HG03354 (cell line): ENCODE measurements around the gene MRPL32.
"Not testable (repeated sequence)": the region's sequence is repeated elsewhere in the genome, so short reads cannot be mapped to it uniquely, and the experiment has no call there.

Experiments
- ATAC-seq: cut with Tn5 transposase; IDR thresholded peaks from one replicate; pipeline ENCODE4 v1.9.1; 2021; ENCODE audit warnings: mild to moderate bottlenecking; ENCODE audit not compliant: unreplicated experiment, poor library complexity, severe bottlenecking

The MRPL32 gene

DNA sequence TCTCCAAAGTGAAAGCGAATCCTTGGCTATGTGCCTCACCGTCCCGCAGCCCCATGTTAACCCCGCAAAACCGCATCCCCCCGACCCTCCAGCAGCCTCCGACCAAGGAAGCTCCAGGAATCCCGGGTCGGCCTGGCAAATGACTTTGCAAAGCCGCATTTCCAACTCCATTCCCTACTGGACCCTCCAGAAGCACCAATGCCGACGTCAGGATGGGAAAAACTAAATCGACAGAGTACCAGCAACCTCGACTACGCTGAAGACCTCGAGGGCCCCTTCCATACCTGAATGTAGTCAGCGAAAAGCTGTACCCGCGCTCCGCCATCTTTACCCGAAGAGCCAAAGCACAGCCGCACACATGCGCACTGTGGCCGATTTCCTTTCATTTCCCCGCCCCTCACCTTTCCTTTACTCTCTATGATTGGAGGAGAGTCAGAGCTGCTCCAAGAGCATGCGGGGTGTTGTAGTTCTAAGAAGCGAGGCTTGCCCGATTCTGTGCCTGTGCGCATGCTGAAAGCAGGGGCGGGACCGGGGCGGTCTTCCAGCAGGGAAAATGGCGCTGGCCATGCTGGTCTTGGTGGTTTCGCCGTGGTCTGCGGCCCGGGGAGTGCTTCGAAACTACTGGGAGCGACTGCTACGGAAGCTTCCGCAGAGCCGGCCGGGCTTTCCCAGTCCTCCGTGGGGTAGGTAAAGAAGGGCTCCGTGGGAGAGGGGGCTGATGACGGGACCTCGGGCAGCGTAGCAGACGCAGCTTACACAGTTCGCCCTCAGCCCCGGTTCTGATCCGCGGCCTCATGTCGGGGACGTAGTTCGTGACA lies at the start of gene MRPL32, which contains the start of gene PSMA2:
TSS of gene MRPL32 (plus strand) at position 543 of the 818 bp plus-strand sequence. CDS start at position 554, 11 bp downstream.
TSS of gene PSMA2 (minus strand) at position 341 of the 818 bp plus-strand sequence. CDS start at position 325, 16 bp downstream.
- ATAC-seq, result peak; percentile 99

DNA sequence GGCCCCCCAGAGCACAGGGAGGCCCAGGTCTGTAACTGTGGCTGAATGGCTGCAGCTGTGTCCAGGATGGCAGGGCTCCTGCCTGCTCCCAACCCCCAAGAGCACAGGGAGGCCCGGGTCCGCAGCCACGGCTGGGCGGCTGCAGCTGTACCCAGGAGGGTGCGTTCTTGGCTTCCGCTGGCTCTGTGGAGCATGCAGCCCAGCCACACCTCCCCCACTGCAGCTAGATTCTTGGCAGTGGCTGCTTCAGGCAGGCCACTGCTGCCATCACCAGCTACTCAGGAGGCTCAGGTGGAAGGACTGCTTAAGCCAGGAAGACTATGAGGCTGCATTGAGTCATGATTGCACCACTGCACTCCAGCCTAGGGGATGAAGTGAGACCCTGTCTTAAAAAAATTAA lies 48.2 kb upstream of the MRPL32 start:
- ATAC-seq, result peak; percentile 62

- not testable (repeated sequence) for ATAC-seq
Measured at GRCh38 chr7:42885183-42885582, 47.0 kb upstream of the MRPL32 start.

GRCh38 chr7:42886129-42886528 lies 46.0 kb upstream of the MRPL32 start:
- ATAC-seq, result no peak

- ATAC-seq, result no peak
Measured at GRCh38 chr7:42886893-42887505, 45.2 kb upstream of the MRPL32 start.

GRCh38 chr7:42893346-42894240 lies 38.6 kb upstream of the MRPL32 start:
- ATAC-seq, result no peak

- ATAC-seq, result no peak
Measured at GRCh38 chr7:42900842-42901241, 31.3 kb upstream of the MRPL32 start.

GRCh38 chr7:42902331-42902730 lies 29.8 kb upstream of the MRPL32 start:
- ATAC-seq, result no peak

DNA sequence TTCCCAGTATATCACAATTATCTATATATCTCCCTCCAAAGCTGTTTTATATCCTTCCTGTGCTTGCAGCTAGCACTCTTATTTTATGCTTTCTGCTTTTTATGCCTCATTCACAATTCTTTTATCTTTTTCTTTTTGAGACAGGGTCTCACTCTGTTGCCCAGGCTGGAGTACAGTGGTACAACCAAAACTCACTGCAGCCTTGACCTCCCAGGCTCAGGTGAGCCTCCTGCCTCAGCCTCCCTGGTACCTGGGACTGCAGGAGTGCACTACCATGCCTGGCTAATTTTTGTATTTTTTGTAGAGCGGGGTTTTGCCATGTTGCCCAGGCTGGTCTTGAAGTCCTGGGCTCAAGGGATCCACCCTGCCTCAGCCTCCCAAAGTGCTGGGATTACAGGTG lies 26.0 kb upstream of the MRPL32 start:
- no peak for ATAC-seq

- ATAC-seq, result no peak
Measured at GRCh38 chr7:42907316-42907715, 24.9 kb upstream of the MRPL32 start.

DNA sequence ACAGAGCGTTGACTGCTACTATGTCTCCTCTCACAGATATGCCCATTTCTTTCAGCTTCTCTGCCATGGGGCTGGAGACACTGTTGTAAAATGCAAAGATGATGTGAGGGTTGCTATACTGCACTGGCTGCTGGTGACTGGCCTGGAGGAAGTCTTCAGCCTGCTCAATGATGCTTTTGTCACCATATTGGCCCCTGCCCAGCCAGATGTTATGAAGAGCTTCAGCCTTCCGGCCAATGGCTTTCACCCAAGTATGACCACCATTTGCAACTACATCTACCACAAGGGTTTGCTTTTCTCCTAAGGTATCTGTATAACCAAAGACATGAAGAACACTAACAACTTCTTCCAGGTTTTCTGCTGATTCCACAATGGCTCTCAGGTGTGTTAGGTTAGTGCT lies 21.9 kb upstream of the MRPL32 start:
- ATAC-seq, result no peak

DNA sequence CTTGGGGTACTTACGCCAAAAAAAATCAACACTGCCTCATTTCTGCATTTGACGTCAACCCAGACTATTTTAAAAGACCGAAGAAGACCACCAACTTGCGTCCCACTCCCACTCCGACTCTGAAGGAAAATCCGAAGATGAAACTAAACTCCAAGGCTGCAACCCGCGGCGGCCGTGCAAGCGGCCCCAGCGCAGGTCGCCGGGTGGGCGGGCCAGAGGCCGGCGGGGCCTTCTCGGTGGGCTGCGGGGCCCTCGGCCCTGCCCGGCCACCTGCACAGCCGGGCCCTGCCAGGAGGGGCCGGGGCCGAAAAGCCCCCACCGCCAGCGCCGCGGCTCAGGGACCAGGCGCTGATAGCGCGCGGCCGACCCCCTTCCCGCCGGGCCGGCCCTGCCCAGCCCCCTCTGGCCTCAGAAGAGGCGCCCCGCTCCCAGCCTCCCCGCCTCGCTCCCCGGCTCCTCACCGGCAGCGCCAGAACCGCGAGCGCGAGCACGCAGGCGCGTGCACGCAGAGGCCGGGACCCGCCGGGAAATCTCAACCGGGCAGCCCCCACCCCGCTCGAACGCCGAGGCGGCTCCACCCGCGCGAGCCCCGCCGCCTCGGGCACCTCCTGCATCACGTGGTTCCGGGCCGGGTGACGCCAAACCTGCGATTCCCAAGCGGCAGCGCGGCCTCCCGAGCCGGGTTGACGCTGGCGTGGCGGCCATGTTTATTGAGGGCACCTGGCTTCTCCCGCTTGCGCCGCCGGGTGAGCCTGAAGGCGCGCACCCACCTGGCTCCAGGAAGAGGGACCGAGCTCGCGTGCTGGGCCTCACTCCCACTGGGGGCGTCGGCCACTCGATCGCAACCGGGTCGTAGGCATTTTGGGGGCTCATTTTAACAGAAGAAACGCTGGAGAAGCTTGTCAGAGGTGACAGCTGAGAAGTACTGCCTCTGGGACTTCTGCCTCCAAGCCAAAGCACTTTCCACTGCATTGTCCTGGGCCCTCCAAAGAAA lies 20.4 kb upstream of the MRPL32 start, which contains the start of gene C7orf25:
TSS of gene C7orf25 (minus strand) at position 617 of the 994 bp plus-strand sequence. CDS start 1,170 bp downstream, outside the sequence.
- ATAC-seq, result peak; percentile 93

- ATAC-seq, result no peak
Measured at GRCh38 chr7:42913591-42913990, 18.6 kb upstream of the MRPL32 start.

- ATAC-seq, result no peak
Measured at GRCh38 chr7:42914009-42914408, 18.2 kb upstream of the MRPL32 start.

- ATAC-seq, result no peak
Measured at GRCh38 chr7:42914421-42915045, 17.6 kb upstream of the MRPL32 start.

DNA sequence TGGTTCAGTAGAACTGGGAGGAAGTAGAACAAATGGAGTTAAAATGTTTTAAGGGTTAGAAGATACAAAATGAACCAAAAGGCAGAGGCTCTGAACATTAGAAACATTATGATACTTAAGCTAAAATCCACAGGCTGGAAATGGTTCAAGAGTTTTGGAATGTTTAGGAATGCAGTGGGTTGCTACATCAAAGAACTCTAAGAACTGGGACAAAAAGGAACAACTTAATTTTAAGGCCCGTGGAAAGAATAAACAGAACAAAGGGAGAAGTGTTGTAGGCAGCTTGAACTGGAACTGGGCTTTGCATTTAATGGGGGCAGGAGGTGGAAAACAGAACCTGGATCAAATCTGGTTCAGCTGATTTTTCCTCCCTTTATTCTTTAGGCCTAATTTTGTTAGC lies 16.8 kb upstream of the MRPL32 start:
- ATAC-seq, result no peak

DNA sequence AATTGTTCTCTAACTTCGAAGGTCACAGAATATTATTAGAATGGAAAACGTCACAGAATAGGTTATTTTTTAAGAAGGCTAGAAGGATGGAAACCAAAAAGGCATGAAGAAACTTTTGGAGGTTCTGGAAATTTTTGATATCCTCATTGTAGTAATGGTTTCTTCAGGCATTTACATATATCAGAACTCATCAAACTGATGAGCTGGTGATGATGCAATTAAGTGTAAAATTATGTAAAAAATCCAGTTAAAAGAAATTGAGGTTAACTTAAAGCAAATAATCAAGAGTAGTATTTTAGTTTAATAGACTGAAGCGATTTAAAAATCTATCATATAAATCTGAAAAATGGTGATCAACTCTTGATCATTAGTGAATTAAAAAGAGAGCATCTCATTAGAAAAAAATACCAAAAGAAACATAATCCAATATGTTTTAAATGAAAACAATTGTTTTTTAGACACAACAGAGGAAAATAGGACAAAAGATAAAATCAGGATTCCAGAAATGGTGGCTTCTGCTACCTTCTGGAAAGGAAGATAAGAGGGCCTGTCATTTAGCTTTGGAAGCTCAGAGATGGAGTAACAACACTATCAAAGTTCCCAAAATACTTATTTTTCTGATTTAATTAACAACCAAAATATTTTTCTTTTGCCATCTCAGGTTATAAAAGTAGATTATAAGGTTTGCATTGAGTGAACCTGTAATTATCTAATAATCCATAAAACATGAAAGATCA lies 10.0 kb upstream of the MRPL32 start:
- no peak for ATAC-seq
